Trophoblast cell (in vitro differentiated cells and primary cell): ENCODE data around the gene CELA2B.
"Not testable (repeated sequence)": the region's sequence is repeated elsewhere in the genome, so short reads cannot be mapped to it uniquely, and the experiment has no call there.

ENCODE experiments used
- DNase-seq, 2 donors: peaks; one replicate each; pipeline ENCODE4 v3.0.0-alpha.2; 2016
- H2AFZ ChIP-seq: 2 replicates; pipeline ENCODE4 v1.6.1; 2013; ENCODE audit warnings: low read length, moderate library complexity, mild to moderate bottlenecking; ENCODE audit not compliant: insufficient read depth, poor library complexity
- H2AK5ac ChIP-seq: 2 replicates; pipeline ENCODE4 v1.6.1; 2013; ENCODE audit warnings: mild to moderate bottlenecking, low read length
- H2BK120ac ChIP-seq: 2 replicates; pipeline ENCODE4 v1.6.1; 2013; ENCODE audit warnings: low read length, mild to moderate bottlenecking, moderate library complexity; ENCODE audit not compliant: insufficient read depth, poor library complexity
- H2BK12ac ChIP-seq: 2 replicates; pipeline ENCODE4 v1.6.1; 2013; ENCODE audit warnings: mild to moderate bottlenecking, low read length, moderate library complexity
- H2BK5ac ChIP-seq: 2 replicates; pipeline ENCODE4 v1.6.1; 2013; ENCODE audit warnings: low read length, low read depth, moderate library complexity, mild to moderate bottlenecking; ENCODE audit not compliant: poor library complexity
- H3K14ac ChIP-seq: 2 replicates; pipeline ENCODE4 v1.6.1; 2013; ENCODE audit warnings: mild to moderate bottlenecking, low read length
- H3K18ac ChIP-seq: 2 replicates; pipeline ENCODE4 v1.6.1; 2013; ENCODE audit warnings: mild to moderate bottlenecking, low read length
- H3K23ac ChIP-seq: 2 replicates; pipeline ENCODE4 v1.6.1; 2013; ENCODE audit warnings: low read length
- H3K27ac ChIP-seq: 2 replicates; pipeline ENCODE4 v1.5.1; 2013; ENCODE audit warnings: low read depth, mild to moderate bottlenecking, inconsistent platforms, low read length, moderate library complexity
- H3K27me3 ChIP-seq: 2 replicates; pipeline ENCODE4 v1.6.1; 2013; ENCODE audit warnings: inconsistent platforms, mild to moderate bottlenecking, low read length, moderate library complexity; ENCODE audit not compliant: insufficient read depth
- H3K36me3 ChIP-seq, 2 experiments: 1 replicate in 1 of 2; 2 replicates in 1 of 2; pipeline ENCODE4 v1.6.1; 2013; ENCODE audit warnings: low read length in 2 of 2, mild to moderate bottlenecking in 2 of 2, moderate library complexity in 1 of 2; ENCODE audit not compliant: insufficient read depth in 2 of 2, control insufficient read depth in 1 of 2
- H3K4ac ChIP-seq: 2 replicates; pipeline ENCODE4 v1.6.1; 2013; ENCODE audit warnings: low read depth, mild to moderate bottlenecking, low read length, moderate library complexity
- H3K4me1 ChIP-seq, 2 experiments: 1 replicate in 1 of 2; 2 replicates in 1 of 2; pipeline ENCODE4 v1.6.1; 2013; ENCODE audit warnings: low read length in 2 of 2, mild to moderate bottlenecking in 2 of 2, moderate library complexity in 1 of 2; ENCODE audit not compliant: insufficient read depth in 2 of 2, control insufficient read depth in 1 of 2
- H3K4me2 ChIP-seq: 2 replicates; pipeline ENCODE4 v1.6.1; 2013; ENCODE audit warnings: inconsistent platforms, mild to moderate bottlenecking, low read length, moderate library complexity
- H3K4me3 ChIP-seq: 2 replicates; pipeline ENCODE4 v1.5.1; 2013; ENCODE audit warnings: mild to moderate bottlenecking, low read depth, low read length, inconsistent platforms
- H3K79me1 ChIP-seq: one replicate; pipeline ENCODE4 v1.6.1; 2013; ENCODE audit warnings: low read length
- H3K79me2 ChIP-seq: 2 replicates; pipeline ENCODE4 v1.6.1; 2013; ENCODE audit warnings: low read length, mild to moderate bottlenecking; ENCODE audit not compliant: control insufficient read depth, insufficient read depth, poor library complexity
- H3K9ac ChIP-seq: 2 replicates; pipeline ENCODE4 v1.6.1; 2013; ENCODE audit warnings: mild to moderate bottlenecking, low read length
- H3K9me3 ChIP-seq: 2 replicates; pipeline ENCODE4 v1.6.1; 2013; ENCODE audit warnings: low read depth, mild to moderate bottlenecking, control low read depth, inconsistent platforms, low read length; ENCODE audit not compliant: insufficient read depth
- H4K12ac ChIP-seq: 2 replicates; pipeline ENCODE4 v1.6.1; 2013; ENCODE audit warnings: low read depth, mild to moderate bottlenecking, low read length, moderate library complexity
- H4K8ac ChIP-seq: 2 replicates; pipeline ENCODE4 v1.6.1; 2013; ENCODE audit warnings: low read depth, mild to moderate bottlenecking, low read length, moderate library complexity
- H4K91ac ChIP-seq: one replicate; pipeline ENCODE4 v1.6.1; 2013; ENCODE audit warnings: low read depth, mild to moderate bottlenecking, low read length, moderate library complexity
- WGBS: extraction: QIAGEN DNeasy Blood & Tissue Kit; methylation state at CpG from one replicate; pipeline ENCODE4 v1.1.7; 2013; ENCODE audit warnings: missing lambda C conversion rate; ENCODE audit not compliant: insufficient read length, insufficient coverage; ENCODE audit errors: extremely low coverage; 5-methylcytosine and 5-hydroxymethylcytosine counted together

The CELA2B gene

DNA sequence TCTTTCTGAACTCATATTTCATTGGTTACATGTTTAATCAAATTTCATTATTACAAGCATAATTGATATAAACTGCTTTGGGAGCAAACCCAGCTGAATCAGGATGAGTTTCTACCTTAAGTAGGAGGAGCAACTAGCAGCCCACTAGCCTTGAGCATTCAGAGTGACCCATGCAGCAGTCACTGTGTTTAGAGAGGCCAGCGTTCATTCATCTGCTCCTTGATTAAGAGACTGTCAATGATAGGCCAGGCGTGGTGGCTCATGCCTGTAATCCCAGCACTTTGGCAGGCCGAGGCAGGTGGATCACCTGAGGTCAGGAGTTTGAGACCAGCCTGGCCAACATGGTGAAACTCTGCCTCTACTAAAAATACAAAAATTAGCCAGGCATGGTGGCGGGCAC is 17.5 kb upstream of the CELA2B start:
- not testable (repeated sequence) for DNase-seq, H3K14ac ChIP-seq, H3K9me3 ChIP-seq, H3K4ac ChIP-seq, H4K91ac ChIP-seq, H3K27me3 ChIP-seq, H4K12ac ChIP-seq, H3K4me2 ChIP-seq, H3K36me3 ChIP-seq, H3K18ac ChIP-seq, H3K4me1 ChIP-seq, H2AFZ ChIP-seq, H2AK5ac ChIP-seq, H3K4me3 ChIP-seq, H3K9ac ChIP-seq, H3K79me1 ChIP-seq, H3K23ac ChIP-seq, H2BK12ac ChIP-seq, H2BK120ac ChIP-seq, H2BK5ac ChIP-seq, H3K79me2 ChIP-seq, H3K27ac ChIP-seq, H4K8ac ChIP-seq
- WGBS = no CpG with 5 or more reads among the region's 4 CpGs

DNA sequence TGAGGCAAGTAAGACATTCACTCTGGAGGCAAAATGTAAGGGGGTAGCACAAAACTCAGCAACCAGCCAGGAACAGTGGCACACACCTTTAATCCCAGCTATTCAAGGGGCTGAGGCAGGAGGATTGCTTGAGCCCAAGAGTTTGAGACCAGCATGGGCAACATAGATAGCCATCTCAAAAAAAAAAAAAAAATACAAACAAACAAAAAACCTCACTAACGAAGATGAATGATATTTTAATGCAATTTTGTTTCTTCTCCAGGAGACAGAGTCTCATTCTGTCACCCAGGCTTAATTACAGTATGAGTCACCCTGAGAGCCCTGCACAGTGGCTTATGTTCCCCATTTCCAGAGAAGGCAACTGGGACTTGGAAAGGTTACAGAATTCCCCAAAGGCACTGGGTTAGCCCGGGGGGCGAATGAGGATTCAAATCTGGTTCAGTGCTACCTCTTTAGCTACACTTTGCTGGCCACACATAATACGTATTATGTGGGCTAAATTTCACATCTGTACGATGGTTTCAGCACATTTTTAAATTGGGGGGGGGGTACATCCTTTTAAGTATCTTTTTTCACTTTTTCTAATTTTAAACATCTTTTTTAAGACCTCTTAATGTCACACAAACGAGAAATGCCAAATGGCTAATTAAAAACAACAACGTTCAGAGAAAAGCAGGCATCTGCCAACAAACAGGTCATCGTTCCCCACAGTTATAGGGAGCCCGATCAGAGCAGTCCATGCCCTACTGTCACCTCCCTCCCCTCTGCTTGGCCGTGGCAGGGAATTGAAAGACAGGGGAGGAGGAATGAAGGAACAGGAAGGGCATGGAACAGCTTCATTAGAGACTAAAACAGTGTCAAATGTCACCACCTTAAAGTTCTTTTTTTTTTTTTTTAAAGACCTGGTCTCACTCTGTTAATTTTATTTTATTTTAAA is 15.9 kb upstream of the CELA2B start:
- H3K4me1 ChIP-seq = peaks cover 0 to 7% of the 10 kb centered on the region in 2 experiments
- no peak overlapping the region for H3K18ac ChIP-seq
- H2AFZ ChIP-seq = no peak overlapping the region
- H3K23ac ChIP-seq = no peak overlapping the region
- no peaks in the 10 kb centered on the region for H3K79me1 ChIP-seq
- H3K27me3 ChIP-seq = no peaks in the 10 kb centered on the region
- H4K8ac ChIP-seq = no peak overlapping the region
- no peak overlapping the region for H3K4me3 ChIP-seq
- WGBS = no CpG with 5 or more reads among the region's 10 CpGs
- H2BK5ac ChIP-seq = no peak overlapping the region
- no peak overlapping the region for H3K4me2 ChIP-seq
- no peak overlapping the region for H3K4ac ChIP-seq
- no peak overlapping the region for H4K91ac ChIP-seq
- no peak overlapping the region for H2BK12ac ChIP-seq
- no peak overlapping the region for H4K12ac ChIP-seq
- H3K27ac ChIP-seq = no peak overlapping the region
- no peaks in the 10 kb centered on the region for H3K79me2 ChIP-seq
- no peak overlapping the region for H2AK5ac ChIP-seq
- DNase-seq = peak in 1 of 2 donors; percentile 23
- H3K9ac ChIP-seq = peak overlapping the region; percentile 19
- no peak overlapping the region for H2BK120ac ChIP-seq
- H3K36me3 ChIP-seq = no peaks in the 10 kb centered on the region
- H3K14ac ChIP-seq = no peak overlapping the region
- H3K9me3 ChIP-seq = no peaks in the 10 kb centered on the region

DNA sequence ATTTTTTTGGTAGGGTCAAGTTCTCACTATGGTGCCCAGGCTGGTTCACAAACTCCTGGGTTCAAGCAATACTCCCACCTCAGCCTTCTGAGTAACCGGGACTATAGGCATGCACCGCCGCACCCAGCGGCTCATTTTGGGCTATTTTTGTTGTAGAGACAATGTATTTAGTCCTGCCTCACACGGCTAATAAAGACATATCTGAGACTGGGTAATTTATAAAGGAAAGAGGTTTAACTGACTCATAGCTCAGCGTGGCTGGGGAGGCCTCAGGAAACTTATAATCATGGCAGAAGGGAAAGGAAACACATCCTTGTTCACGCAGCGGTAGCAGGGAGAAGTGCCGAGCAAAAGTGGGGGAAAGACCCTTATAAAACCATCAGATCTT is 15.2 kb upstream of the CELA2B start:
- H3K36me3 ChIP-seq = no peaks in the 10 kb centered on the region
- H2BK5ac ChIP-seq = no peak overlapping the region
- no peak overlapping the region for H4K8ac ChIP-seq
- no peak overlapping the region for H2AK5ac ChIP-seq
- H4K91ac ChIP-seq = no peak overlapping the region
- H4K12ac ChIP-seq = no peak overlapping the region
- H3K4me3 ChIP-seq = no peak overlapping the region
- H2BK120ac ChIP-seq = no peak overlapping the region
- H3K4me2 ChIP-seq = no peak overlapping the region
- H2AFZ ChIP-seq = no peak overlapping the region
- no peak overlapping the region for H3K14ac ChIP-seq
- H3K4me1 ChIP-seq = peaks cover 0 to 7% of the 10 kb centered on the region in 2 experiments
- H3K9me3 ChIP-seq = no peaks in the 10 kb centered on the region
- no peak overlapping the region for H2BK12ac ChIP-seq
- no peak overlapping the region for H3K9ac ChIP-seq
- DNase-seq = no peak
- no peaks in the 10 kb centered on the region for H3K79me2 ChIP-seq
- H3K27ac ChIP-seq = no peak overlapping the region
- no peak overlapping the region for H3K4ac ChIP-seq
- H3K18ac ChIP-seq = no peak overlapping the region
- no CpG with 5 or more reads among the region's 9 CpGs for WGBS
- no peak overlapping the region for H3K23ac ChIP-seq
- no peaks in the 10 kb centered on the region for H3K79me1 ChIP-seq
- no peaks in the 10 kb centered on the region for H3K27me3 ChIP-seq

DNA sequence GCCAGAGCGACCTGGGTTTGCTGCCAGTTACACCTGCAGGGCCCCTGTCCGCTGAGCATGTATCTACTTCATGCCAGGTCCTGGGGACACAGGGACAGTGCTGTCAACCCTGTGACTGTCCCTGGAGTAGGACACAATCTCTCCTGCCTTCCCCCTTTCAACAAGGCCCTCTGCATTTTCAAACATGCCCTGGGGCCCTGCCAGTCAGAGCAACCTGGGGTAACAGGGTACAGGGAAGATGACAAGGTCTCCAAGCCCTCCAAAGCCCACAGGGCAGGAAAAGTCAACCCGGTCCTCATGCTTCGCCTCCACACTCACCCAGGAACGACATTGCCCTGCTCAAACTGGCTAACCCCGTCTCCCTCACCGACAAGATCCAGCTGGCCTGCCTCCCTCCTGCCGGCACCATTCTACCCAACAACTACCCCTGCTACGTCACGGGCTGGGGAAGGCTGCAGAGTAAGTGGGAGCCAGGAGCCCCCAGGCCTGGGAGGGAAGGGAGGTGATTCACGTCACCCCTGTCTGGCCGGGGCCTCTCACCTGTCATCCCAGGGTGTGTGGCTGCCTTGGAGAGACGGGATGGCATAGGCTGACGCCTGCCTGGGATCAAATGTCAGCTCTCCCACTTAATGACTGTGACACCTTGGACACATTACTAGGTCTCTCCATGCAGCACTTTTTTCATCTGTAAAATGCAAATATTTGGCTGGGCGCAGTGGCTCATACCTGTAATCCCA is 12.7 kb upstream of the CELA2B start:
- not testable (repeated sequence) for H3K27me3 ChIP-seq, H3K23ac ChIP-seq, H3K9me3 ChIP-seq, H3K79me2 ChIP-seq, H3K4me2 ChIP-seq, H4K91ac ChIP-seq, H2AK5ac ChIP-seq, H3K27ac ChIP-seq, DNase-seq, H3K79me1 ChIP-seq, H2BK5ac ChIP-seq, H3K4me3 ChIP-seq, H3K9ac ChIP-seq, H2BK12ac ChIP-seq, H3K4ac ChIP-seq, H2BK120ac ChIP-seq, H4K12ac ChIP-seq, H2AFZ ChIP-seq, H3K18ac ChIP-seq, H3K14ac ChIP-seq, H3K4me1 ChIP-seq, H4K8ac ChIP-seq, H3K36me3 ChIP-seq
- WGBS = no CpG with 5 or more reads among the region's 15 CpGs
